GM19023 (cell line): ENCODE data around the gene KCNIP3.
A peak's percentile ranks its signal among the peaks of the same experiment; 100 is the strongest.

ENCODE experiments used
- ATAC-seq: cut with Tn5 transposase; IDR thresholded peaks from one replicate; pipeline ENCODE4 v1.9.1; 2021; ENCODE audit warnings: mild to moderate bottlenecking, moderate library complexity; ENCODE audit not compliant: unreplicated experiment

Gene KCNIP3

DNA sequence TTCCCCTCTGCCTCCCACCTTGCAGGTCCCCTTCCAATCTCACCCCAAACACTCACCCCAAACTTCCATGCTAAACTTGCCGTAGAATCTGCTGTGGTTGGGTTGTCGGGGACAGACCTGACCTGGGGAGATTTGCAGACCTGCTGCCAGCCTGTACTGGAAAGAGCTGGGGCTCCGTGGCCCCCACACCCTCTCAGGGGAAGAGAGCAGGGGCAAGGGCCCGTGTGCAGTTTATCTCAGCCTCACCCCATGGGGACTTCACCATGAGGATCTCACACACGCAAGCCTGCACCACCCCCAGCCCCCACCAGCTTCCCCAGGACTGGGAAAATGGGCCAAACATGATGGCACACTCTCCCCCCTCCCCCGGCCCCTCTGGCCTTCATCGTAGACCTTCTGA, 30.7 kb downstream of the KCNIP3 start:
- ATAC-seq = no peak

DNA sequence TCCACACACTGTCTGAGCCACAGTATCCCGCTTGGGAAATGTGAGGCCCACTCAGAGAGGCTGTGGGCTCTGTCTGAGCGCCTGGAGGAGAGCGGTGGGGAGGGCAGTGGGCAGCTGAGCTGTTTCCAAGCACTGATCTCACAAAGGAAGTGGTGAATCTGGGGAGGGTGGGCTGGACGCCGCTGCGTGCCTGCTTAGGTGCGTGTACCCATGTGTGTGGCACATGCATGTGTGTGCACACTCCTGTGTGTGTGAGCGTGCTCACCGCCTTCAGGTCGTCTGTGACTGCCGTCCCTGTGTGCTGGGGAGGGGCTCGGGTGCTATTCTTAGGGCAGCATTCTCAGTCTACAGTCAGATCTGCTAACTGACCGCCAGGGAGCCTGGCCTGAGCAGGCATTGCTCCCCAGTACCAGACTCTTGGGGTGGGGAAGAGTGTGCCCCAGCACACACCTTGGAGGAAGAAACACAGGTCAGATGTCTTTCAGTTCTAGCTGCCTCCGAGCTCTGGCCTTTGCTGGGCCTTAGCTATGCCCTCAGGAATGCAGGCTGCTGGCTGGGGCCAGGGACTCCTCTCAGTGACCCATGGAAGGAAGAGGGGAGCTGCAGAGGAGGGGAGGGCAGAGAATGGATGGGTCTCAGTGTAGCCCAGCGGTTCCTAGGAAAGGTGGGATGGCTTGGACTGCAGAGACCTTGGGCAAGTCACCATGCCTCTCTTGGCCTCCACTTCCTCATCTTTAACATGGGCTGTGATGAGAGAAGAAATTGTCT, 31.4 kb downstream of the KCNIP3 start:
- no peak for ATAC-seq

DNA sequence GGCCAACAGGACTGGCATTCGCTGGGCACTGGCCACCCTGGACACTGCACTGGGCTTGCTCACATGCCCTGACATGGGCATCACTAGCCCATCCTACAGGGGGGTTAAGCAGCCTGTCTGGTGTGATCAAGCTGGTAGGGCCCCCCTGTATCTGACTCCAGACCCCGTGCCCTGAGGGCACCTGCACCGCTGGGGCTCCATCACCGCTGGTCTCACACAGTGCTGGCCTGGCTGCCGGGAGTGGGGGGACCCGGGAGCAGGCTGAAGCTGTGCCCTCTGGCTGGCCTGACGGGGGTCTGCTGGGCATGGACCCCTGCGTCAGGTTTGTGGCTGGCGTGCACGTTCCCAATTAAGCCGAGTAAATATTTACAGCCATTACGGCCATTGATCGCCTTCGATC, 32.3 kb downstream of the KCNIP3 start:
- ATAC-seq = no peak

GRCh38 chr2:95329891-95330793, 33.0 kb downstream of the KCNIP3 start:
- ATAC-seq = no peak

DNA sequence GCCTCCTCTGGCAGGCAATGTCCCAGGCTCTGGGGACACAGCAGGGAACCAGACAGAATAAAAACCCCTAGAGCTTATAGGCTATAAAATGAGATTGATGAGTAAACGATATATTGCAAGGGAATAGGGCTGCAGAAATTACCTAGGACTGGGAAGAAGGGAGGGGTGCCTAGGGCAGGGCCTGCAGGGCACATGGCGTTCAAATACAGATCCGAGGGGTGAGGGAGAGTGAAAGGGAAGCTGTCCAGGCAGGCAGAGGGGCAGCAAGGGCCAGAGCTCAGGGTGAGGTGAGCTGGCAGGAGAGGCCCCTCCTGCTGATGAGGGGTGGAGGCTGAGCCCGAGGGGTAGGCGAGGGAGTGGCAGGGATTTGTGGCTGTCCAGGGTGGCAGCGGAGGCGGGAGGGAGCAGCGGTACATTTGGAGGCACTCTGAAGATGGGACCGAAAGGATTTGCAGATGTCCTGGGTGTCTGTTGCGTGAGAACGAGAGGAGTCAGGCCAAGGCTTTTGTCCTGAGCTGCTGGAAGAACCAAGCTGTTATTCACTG, 33.7 kb downstream of the KCNIP3 start:
- no peak for ATAC-seq

DNA sequence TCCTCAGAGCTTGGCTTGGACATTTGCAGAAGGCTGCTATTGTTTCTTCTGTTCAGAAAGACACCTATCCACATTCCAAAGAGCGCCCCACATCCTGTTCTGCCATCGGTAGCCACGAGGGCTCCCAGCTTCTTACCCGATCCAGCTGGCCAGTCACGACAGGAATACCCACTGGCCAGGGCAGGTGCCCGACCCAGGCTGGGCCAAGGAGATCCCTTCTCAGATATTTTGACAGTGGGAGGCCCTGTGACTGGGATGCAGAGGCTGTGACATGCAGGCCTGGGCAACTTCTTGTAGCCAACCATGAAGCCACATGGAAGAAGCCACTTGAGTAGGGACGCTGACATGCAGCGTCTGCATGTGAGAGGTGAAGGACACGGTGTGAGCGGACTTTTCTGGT, 34.5 kb downstream of the KCNIP3 start:
- no peak for ATAC-seq

- no peak for ATAC-seq
Observed at GRCh38 chr2:95332036-95332435, 34.9 kb downstream of the KCNIP3 start.

GRCh38 chr2:95333056-95333455, 35.9 kb downstream of the KCNIP3 start:
- ATAC-seq = no peak

- no peak for ATAC-seq
Observed at GRCh38 chr2:95333888-95334338, 36.8 kb downstream of the KCNIP3 start.

DNA sequence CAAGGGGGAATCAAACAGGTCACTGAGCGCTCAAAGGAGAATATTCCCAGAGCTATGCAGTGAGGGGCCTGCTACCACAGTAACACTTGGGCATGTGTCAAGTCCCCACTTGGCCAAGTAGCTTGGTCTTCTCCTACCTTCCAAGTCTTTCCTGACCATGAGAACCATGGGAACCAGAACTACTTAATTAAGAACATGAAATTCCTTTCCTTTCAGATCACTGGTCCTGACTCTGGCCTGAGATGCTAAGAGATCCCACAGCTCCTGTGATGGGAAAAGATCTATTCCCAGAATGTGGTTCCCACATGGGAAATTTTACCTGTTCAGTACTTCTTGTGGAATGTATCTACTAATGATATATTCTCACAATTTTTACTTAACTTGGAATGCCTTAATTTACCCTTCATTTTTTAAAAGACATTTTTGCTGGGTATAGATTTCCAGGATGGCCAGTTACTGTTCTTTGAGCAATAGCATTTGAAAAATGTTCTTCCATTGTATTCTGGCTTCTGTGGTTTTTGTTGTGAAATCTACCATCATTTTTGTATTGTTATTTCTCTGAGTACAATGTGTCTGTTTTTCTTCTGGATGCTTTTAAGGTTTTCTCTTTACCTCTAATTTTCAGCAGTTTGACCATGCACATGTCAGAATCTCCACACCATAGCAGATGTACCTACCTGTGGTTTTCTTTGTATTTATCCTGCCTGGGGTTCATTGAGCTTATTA, 37.9 kb downstream of the KCNIP3 start:
- no peak for ATAC-seq

DNA sequence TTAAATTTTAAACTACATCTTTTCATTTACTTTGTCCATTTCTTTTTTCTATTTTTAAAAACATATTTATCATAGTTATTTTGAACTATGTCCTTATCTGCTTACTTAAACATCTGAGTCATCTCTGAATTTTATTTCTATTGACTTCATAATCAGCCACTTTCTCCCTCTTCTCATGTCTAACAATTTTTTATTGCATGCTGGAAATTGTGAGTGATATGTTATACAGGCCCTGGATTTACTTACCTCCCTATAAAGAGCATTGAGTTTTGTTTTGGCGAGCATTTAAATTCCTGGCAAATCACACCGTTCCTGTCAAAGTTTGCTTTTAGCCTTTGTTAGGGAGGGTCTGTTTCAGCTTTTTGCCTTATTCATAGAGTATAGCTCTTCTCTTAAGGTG, 39.3 kb downstream of the KCNIP3 start:
- ATAC-seq = no peak

- ATAC-seq = no peak
Observed at GRCh38 chr2:95337829-95338228, 40.7 kb downstream of the KCNIP3 start.

DNA sequence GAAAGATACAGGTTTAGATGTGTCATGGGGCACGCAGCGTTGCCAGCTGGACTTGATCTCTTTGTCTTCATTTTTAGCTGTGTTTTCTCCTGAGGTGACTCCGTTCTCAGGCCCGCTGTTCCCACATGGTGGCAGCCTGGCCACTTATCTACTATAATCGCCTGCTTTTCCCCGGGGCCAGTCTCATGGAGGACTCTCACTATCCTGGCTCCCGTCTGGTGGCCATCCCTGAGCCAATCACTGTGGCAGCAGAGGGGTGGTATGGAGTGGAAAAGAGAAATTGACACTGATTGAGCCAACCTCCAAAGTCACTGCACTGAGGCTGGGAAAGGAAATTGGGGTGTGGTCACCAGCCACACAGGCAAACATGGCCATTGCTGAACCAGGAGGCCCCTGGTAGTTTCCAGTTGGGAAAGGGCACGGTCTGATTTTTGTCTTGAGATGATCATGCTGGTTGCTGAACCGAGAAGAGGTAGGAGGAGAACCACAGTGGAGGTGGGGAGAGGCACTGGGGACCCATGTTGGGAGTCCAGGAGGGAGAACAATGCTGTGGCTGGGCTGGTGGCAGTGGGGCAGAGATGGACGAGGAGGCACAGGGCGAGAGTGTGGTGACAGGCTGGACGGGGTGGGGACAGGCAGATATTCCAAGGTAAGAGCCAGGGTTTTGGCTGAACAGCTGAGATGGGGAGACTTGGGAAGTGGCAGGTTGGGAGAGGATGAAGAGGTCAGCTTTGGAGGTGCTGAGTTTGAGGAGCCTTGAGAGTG, 45.6 kb downstream of the KCNIP3 start:
- no peak for ATAC-seq

DNA sequence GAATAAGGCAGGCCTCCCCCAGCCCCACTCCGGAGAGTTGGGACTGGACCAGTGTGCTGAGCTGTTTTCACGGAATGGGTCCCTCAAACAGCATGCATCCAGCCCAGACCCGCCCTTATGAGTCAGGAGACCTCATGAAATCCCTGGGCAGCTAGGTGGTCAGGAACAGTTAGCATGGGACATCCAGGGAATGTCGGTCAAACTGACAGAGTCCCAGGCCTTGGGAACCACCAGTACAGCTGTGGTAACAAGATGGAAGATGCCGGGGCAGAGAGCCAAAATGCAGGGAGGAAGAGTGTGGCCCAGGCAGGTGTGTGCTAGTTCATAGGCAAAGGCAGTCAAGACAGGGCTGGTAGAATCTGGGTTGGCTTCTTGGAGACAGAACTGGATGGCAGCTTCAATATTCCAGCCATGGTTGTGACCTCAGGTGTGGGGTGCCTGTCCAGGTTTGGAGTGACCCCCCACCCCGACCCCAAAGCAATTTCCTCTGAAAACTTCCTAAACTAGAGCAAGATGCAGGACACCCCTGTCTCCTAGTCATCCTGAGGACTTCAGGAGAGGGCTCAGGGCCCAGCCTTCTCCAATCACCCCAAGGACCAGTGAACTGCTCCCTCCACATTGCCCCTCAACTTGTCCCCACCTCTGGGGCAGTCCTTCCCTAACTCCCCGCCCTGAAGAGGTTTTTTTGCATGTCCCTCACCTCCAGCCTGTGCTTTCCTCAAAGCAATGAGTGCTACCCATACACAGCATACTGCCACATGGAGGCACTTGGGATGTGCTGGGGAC, 46.5 kb downstream of the KCNIP3 start:
- ATAC-seq = no peak

DNA sequence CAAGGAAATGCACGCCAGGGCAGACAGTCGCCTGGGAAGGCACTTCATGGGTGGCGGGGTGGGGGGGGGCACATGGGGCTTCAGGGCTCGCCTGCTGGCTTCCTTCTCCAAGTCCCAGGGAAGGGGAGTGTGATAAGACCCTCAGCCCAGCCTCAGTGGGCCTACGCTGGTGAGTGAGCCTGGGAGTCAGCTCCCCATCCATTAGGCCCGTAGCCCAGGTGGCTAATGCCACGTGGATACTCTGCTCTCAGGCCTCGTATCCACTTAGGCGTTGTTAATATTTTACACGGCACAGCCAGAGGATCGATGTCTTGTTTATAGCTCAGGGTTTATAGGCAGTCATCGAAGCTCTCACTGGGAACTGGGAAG, 47.1 kb downstream of the KCNIP3 start:
- ATAC-seq = no peak

GRCh38 chr2:95344656-95345055, 47.5 kb downstream of the KCNIP3 start:
- no peak for ATAC-seq

DNA sequence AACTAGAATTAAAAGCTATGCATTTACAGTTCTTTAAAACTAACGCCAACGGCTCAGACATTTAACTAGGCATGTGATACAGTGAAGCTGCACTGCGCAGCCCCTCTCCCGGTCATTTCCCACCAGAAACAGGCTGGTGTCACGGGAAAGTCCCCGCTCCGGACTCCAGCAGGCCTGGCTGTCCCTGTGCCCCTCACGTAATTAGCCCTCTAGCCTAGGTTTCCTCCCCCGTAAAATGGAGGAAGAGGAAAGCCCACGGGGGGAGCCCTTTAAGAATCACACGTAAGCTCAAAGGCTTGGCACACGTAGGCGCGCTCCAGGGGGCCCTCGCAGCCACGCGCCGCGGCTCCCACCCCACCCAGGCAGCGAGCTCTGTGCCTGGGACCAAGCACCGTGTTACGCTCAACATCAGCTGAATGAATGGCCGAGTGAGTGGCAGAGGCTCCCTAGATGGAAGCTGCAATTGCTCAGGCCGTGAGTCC, 48.0 kb downstream of the KCNIP3 start:
- peak; percentile 16 for ATAC-seq

DNA sequence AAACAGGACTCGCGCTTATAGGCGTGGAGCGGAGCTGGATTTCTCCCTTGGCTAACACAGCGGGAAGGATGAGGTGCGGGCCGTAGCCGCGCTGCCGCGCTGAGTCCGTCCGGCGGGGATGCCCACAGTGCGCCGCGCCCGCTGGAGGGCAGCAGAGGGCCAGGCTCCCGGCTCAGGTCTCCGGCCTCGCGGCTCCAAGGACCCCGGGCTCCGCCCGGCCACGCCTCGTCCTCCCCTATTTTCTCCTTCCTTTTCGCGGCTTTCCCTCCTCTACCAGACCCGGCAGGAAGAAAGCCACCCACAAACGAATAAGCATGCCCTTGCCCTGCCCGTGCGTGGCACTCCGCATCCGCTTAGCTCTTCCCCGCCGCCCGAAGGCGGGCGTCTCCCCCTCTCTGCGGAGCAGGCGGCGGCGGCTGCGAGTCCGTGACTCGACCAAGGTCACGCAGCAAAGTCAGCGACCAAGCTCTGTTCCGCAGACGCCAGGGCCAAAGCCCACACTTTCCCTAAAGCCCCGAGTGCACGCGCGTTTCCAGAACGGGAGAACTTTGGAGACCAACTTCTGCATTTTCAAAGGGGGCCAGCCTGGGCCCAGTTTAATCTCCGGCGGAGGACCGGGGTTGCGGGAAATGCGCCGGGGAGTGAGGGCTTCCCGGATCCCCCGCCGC, 48.5 kb downstream of the KCNIP3 start:
- peak; percentile 85 for ATAC-seq

DNA sequence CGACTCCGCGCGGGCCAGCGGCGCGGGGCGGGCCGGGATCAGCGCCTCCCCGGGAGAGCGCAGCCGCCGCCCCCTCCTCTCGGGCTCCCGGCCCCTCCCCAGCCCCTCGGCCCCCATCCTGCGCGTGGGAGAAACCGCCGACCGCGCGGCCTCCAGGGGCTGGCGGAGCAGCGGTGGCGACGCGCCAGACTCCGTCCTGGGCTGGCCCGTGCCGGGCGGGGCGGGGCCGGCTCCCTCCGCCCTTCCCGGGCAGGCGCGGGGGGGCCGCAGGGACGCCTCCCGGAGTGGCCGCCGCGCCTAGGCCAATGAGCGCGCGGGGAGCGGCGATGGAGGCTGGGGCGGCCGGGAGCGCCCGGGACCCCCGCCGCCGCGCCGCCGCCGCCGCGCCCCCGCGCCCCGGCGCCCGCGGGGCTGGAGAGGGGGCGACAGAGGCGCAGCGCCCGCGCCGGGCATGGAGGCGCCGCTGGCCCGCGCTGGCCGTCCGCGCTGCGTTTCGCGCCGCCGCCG, 49.1 kb downstream of the KCNIP3 start:
- ATAC-seq = no peak
